K562 (cell line): ENCODE results near the gene ZCCHC14. TPM values are rescaled to one million over a fixed set of nuclear protein-coding genes. Genes with fewer than 3 reads are reported as not detected.

Source experiments
- ADNP ChIP-seq: fragments of 200-800 bp; sonication (Bioruptor generic); IDR thresholded peaks from 2 replicates; pipeline ENCODE4 v1.6.1; 2016; ENCODE audit warnings: missing genetic modification characterization, missing compliant biosample characterization
- HDAC3 ChIP-seq: fragments of 450-650 bp; IDR thresholded peaks from 2 replicates; pipeline ENCODE4 v1.6.1; 2018; ENCODE audit warnings: borderline replicate concordance, mild to moderate bottlenecking, moderate library complexity; ENCODE audit not compliant: partially characterized antibody
- HLTF ChIP-seq: fragments of 450-650 bp; IDR thresholded peaks from 2 replicates; pipeline ENCODE4 v1.6.1; 2016
- HOMEZ ChIP-seq: fragments of 250-450 bp; sonication (Bioruptor Pico); IDR thresholded peaks from 2 replicates; pipeline ENCODE4 v1.4.0; 2020; ENCODE audit warnings: mild to moderate bottlenecking, moderate library complexity
- KDM5B ChIP-seq: fragments of 200-600 bp; sonication (generic); IDR thresholded peaks from 2 replicates; pipeline ENCODE4 v1.6.1; 2012; ENCODE audit warnings: low read depth, mild to moderate bottlenecking, moderate library complexity, low read length, control low read depth, inconsistent platforms; ENCODE audit not compliant: insufficient replicate concordance
- NR2F6 ChIP-seq: fragments of 450-650 bp; formaldehyde crosslinking; IDR thresholded peaks from 2 replicates; pipeline ENCODE4 v1.4.0; 2020; ENCODE audit warnings: mild to moderate bottlenecking
- PHTF2 ChIP-seq: fragments of 250-450 bp; sonication (Bioruptor Pico); IDR thresholded peaks from 2 replicates; pipeline ENCODE4 v1.5.0; 2021; ENCODE audit warnings: mild to moderate bottlenecking
- POLR2A ChIP-seq: fragments of 450-650 bp; conservative IDR thresholded peaks from 2 replicates; pipeline ENCODE4 v1.6.1; 2016
- RERE ChIP-seq: sonication (generic); formaldehyde crosslinking; IDR thresholded peaks from 2 replicates; pipeline ENCODE4 v1.8.0; 2023; ENCODE audit warnings: missing genetic modification reagents, mild to moderate bottlenecking, borderline replicate concordance
- SAFB2 ChIP-seq: fragments of 200-400 bp; formaldehyde crosslinking; IDR thresholded peaks from 2 replicates; pipeline ENCODE4 v1.6.1; 2018; ENCODE audit warnings: borderline replicate concordance, low read length, low read depth, moderate library complexity; ENCODE audit not compliant: severe bottlenecking
- SMARCA4 ChIP-seq: fragments of 450-650 bp; IDR thresholded peaks from 2 replicates; pipeline ENCODE4 v1.6.1; 2016
- SMARCA5 ChIP-seq: fragments of 450-650 bp; IDR thresholded peaks from 2 replicates; pipeline ENCODE4 v1.6.1; 2016
- STAT5A ChIP-seq: IDR thresholded peaks from 2 replicates; pipeline ENCODE4 v1.6.1; 2012; ENCODE audit warnings: low read length, inconsistent platforms, borderline replicate concordance
- TAL1 ChIP-seq: fragments of 450-650 bp; IDR thresholded peaks from 2 replicates; pipeline ENCODE4 v1.6.1; 2016; ENCODE audit warnings: mild to moderate bottlenecking
- XRCC5 ChIP-seq: fragments of 200-400 bp; formaldehyde crosslinking; IDR thresholded peaks from 2 replicates; pipeline ENCODE4 v1.6.1; 2017; ENCODE audit warnings: low read depth, mild to moderate bottlenecking, low read length
- ZNF134 ChIP-seq: fragments of 250-450 bp; sonication (Bioruptor Pico); conservative IDR thresholded peaks from 2 replicates; pipeline ENCODE4 v1.4.0; 2020
- ZZZ3 ChIP-seq: fragments of 450-650 bp; IDR thresholded peaks from 2 replicates; pipeline ENCODE4 v1.6.1; 2016; ENCODE audit warnings: antibody characterized with exemption, mild to moderate bottlenecking, moderate library complexity
- polyA plus RNA-seq, 8 experiments: library from polyadenylated mRNA; depleted of rRNA in 4 of 8; stranded (reverse) in 5 of 8; unstranded in 3 of 8; fragments of >200 nt; fragmentation: Nextera tagmentation in 2 of 8; fragmentation: Illumina TruSeq in 1 of 8; extraction: Ambion mirVana in 2 of 8; extraction: Trizol in 1 of 8; gene quantifications; 2 replicates each; pipeline versions ENCODE4 v1.2.1 to v1.2.3, GENCODE V29; 2011 to 2014; ENCODE audit warnings: inconsistent platforms in 1 of 8, missing spikeins in 1 of 8
- total RNA-seq, 7 experiments: library from RNA; depleted of rRNA in 6 of 7; stranded (reverse); fragments of >200 nt in 6 of 7; fragmentation: Illumina TruSeq in 2 of 7; extraction: Trizol in 2 of 7; gene quantifications; 2 replicates each; pipeline versions ENCODE4 v1.2.1 to v1.2.3, GENCODE V29; 2011 to 2021; ENCODE audit warnings: low replicate concordance in 1 of 7
- TF ChIP-seq, protein P1 (sequence below): sonication (generic); formaldehyde crosslinking; IDR thresholded peaks from 2 replicates; pipeline ENCODE4 v1.9.0; 2022; ENCODE audit warnings: mild to moderate bottlenecking, missing genetic modification reagents
- TF ChIP-seq, protein P2 (sequence below): fragments of 450-650 bp; IDR thresholded peaks from 2 replicates; pipeline ENCODE4 v1.7.1; 2018; ENCODE audit warnings: mild to moderate bottlenecking, low read depth; ENCODE audit not compliant: partially characterized antibody

ZCCHC14 gene
- total and polyA plus RNA-seq, 9 of the 15 experiments (the other 6 are each of a cell fraction or from before 2014, with no cell fraction given), result 1.5 to 12.4 (median 2.9) TPM

DNA sequence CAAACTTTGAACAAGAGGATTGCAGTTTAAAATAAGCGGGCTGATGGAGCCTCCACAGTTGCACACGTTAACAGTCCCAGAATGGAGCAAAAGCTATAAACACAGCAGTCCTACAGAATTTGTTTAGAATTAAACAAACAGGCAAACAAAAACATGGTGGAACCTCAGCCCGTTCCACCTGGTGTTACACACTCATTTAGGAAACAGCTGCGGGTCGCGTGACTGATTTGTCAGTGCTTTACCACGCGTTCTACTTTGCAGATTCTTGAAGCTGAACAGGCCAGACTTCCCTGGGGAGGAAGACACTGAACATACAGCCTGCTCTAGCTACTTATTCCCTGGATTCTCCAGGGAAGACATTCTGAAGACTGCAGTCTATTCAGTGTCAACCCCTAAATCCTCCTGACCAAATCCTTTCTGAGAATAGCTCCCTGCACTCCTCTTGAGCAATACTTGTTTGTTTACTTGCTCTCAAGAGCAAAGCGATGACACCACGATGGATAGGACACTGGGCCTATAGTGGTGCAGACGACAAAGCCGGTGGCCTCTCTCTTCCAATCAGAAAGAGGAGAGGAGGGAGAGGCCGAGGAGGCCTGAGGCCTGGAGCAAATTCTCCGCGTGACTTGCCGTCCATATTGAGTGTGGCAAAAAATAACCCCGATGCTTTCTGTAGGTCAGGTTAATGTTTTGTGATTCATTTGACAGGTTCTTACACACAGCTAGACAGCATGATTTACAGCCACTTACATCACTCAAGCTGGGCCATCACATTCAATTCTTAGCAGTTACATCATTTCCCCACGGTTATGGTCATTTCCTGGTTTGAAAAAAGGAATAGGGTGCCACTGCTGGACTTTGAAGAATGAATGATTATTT is 104.6 kb downstream of the ZCCHC14 start (continued):
- TF ChIP-seq, protein P1, sequence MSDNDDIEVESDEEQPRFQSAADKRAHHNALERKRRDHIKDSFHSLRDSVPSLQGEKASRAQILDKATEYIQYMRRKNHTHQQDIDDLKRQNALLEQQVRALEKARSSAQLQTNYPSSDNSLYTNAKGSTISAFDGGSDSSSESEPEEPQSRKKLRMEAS, result peak; percentile 77
- no peak for TF ChIP-seq HOMEZ (CRISPR knock-in tag)
- TF ChIP-seq HLTF, result no peak
- TF ChIP-seq SMARCA4, result peak; percentile 63
- no peak for TF ChIP-seq TAL1
- TF ChIP-seq, protein P2, sequence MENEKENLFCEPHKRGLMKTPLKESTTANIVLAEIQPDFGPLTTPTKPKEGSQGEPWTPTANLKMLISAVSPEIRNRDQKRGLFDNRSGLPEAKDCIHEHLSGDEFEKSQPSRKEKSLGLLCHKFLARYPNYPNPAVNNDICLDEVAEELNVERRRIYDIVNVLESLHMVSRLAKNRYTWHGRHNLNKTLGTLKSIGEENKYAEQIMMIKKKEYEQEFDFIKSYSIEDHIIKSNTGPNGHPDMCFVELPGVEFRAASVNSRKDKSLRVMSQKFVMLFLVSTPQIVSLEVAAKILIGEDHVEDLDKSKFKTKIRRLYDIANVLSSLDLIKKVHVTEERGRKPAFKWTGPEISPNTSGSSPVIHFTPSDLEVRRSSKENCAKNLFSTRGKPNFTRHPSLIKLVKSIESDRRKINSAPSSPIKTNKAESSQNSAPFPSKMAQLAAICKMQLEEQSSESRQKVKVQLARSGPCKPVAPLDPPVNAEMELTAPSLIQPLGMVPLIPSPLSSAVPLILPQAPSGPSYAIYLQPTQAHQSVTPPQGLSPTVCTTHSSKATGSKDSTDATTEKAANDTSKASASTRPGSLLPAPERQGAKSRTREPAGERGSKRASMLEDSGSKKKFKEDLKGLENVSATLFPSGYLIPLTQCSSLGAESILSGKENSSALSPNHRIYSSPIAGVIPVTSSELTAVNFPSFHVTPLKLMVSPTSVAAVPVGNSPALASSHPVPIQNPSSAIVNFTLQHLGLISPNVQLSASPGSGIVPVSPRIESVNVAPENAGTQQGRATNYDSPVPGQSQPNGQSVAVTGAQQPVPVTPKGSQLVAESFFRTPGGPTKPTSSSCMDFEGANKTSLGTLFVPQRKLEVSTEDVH, result peak; percentile 40
- TF ChIP-seq ADNP, result no peak; the same call in 1 of the 2 replicates
- TF ChIP-seq HDAC3, result peak; percentile 63
- no peak for TF ChIP-seq STAT5A
- no peak for TF ChIP-seq PHTF2 (CRISPR knock-in tag)
- no peak for TF ChIP-seq XRCC5
- peak; percentile 41 for TF ChIP-seq KDM5B
- TF ChIP-seq NR2F6 (CRISPR knock-in tag), result no peak
- no peak for TF ChIP-seq ZZZ3
- peak; percentile 74 for TF ChIP-seq POLR2A
- TF ChIP-seq SAFB2, result no peak
- TF ChIP-seq RERE (CRISPR knock-in tag), result no peak
- no peak for TF ChIP-seq SMARCA5
- TF ChIP-seq ZNF134 (CRISPR knock-in tag), result 0 out of 2 replicates have a peak, but pooled peaks have one; percentile 28
